ENCODE measurements around the gene BHLHA15.

Gene BHLHA15

DNA sequence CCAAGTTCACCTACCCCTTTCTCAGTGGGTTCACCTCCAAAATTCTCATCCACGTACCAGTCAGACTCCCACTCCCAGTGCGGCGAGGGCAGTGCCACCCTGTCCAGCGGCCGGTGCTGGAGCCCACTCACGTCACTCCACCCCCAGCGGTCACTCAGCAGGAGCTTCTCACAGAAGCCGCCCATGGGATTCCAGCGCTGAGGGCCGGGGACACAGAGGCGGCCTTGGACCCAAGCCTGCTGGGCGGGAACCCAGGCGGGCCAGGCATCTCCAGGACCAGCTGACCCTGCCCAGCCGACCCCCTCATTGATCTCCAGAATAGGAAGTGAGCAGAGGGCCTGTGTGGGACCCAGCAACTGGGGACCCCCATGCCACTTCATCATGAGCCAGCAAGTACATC, 33.6 kb downstream of the BHLHA15 start:
- no peak for DNase-seq (ENCODE audit: low spot score)

DNA sequence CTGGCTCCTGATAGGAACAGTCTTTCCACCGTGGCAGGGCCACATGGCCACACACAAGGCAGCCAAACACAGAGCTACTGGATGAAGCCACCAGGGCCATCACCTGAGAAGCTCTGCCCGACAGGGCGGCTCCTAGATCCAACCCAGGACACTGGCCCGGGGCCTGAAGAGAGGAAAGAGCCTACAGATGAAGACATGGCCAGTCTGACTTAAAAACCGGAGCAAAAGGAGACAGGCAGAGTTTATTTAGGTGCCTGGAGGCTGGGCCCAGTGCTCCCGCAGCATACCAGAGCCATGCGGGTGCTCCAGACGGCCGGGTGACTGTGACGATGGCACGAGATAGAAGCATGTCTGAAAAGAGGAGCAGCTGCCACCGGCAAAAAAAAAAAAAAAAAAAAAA, 36.9 kb downstream of the BHLHA15 start:
- no peak for DNase-seq (ENCODE audit: low spot score)

DNA sequence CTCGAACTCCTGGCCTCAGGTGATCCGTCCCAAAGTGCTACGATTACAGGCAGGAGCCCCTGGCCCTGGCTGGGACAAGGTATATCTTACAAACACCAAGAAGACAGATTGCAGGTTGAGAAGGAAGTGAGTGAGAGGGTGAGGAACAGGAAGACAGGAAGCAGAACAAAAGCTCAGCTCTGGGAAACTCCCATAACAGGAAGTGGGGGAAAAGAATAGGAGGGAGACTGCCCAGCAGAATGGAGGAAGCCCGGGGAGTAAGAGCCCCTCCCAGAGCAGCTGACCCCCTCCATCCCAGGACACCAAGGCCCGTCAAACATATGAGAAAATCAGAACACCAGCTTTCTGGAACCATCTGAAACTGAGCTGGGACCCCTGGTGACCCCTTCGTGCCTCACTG, 37.9 kb downstream of the BHLHA15 start:
- no peak for DNase-seq (ENCODE audit: low spot score)

- no peak for DNase-seq (ENCODE audit: low spot score)
These were observed 39.5 kb downstream of the BHLHA15 start for GRCh38 chr7:98250789-98251188.

DNA sequence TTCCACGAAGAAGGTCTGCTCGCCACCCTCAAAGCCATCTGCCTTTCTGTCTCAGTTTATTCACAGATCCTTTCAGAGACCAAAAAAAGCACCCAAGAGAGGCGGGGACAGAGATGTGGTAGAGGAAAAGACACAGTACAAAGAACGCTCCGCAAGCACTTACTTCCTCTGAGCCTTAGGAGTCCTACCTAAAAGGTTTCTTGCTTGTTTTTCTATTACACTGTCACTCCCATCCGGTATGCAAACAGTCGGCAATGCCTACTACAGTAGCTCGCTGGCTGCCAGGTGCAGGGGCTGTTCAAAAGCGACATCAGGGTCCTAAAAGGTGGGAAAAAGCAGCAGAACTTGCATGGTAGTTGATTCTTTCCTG, 40.0 kb downstream of the BHLHA15 start:
- no peak for DNase-seq (ENCODE audit: low spot score)

DNA sequence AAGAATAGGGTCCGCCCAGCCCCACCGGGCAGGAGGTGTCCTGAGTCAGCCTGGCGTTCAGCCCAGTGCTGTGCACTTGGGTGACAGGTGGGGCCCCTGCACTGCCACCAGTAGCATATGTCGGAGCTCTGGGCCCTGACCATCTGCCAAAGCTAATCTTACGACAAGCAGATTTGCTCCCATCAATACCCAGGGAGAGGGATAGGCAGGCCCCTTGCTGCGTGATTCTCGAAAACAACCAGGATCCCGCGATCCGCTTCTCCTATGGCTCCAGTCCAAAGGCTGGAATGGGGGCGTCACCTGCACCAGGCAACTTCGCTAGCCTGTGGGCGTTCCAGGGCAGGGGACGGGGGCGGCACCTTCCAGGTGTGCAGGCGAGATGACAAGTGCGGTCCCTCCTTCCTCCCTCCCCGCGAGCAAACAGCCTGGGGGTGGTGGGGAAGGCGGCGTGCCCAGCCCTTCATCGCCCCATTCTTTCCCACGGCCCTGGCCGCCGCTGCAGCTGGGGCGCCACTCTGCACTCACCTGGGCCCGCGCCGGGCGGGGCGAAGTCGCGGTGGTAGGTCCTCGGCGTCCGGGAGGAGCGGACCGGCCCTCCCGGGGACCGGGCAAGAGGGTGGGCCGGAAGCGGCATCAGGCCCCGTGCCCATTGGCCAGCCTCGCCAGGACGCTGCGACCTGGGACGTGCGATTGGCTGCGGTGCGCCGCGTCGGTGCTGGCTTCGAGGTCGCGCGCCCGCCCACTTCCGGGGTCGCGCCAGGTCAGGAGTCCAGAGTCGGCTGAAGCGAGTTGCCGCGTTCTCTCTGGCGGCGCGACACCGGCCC, 40.6 kb downstream of the BHLHA15 start, which contains the start of gene TECPR1:
Gene TECPR1 (minus strand): TSS at position 632 of the 824 bp plus-strand sequence. CDS start 6,086 bp downstream, outside the sequence.
- DNase-seq (ENCODE audit: low spot score), result peak; percentile 99

DNA sequence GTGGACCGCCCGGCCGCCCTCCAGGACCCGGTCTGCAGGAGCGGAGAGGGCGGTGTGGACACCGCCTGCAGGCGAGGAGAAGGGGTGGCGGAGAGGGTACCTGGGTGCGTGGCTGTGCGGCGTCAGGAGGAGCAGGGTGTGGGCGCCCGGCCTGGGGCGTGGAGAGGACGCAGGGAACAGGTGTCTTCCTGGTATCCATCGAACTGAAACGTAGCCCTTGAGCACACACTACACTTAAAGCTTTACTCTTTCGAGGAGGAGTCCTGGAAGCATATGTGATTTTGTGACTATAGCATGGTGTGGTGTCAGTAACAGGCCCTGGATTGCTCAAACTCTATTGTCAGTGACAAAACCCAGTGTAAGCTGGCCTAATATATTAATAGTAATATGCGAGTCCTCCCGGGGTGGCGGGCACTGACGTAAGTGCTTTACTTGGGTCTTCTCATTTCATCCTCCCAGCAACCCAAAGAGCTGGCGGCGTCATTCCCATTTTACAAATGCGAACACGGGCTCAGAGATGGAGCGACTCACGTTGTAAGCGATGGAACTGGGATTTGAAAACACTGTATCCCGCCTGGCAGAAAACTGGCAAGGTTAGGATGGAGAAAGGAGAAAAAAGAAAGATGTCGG, 41.3 kb downstream of the BHLHA15 start:
- DNase-seq (ENCODE audit: low spot score), result peak; percentile 52

- DNase-seq (ENCODE audit: low spot score), result no peak
These were observed 43.3 kb downstream of the BHLHA15 start for GRCh38 chr7:98254516-98254915.

DNA sequence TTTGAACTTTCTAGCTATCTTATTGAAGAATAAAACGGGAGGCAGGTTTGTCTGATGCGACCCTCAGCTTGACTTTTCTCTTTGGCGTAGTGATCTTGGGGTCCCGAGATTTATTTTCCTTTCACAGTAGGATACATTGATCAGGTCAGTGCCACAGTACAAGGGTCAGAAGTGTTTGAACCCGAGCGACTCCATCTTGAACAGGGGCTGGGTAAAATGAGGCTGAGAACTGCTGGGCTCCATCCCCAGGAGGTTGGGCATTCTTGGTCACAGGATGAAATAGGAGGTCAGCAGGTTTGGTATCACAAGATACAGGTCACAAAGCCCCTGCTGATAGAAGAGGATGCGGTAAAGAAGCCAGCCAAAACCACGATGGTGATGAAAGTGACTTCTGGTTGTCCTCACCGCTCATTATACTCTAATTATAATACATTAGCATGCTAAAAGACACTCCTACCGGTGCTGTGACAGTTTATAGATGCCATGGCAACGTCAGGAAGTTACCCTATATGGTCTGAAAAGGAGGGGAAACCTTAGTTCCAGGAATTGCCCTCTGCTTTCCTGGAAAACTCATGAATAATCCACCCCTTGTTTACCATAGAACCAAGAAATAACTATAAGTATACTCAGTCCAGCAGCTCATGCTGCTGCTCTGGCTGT, 43.8 kb downstream of the BHLHA15 start:
- no peak for DNase-seq (ENCODE audit: low spot score)

DNA sequence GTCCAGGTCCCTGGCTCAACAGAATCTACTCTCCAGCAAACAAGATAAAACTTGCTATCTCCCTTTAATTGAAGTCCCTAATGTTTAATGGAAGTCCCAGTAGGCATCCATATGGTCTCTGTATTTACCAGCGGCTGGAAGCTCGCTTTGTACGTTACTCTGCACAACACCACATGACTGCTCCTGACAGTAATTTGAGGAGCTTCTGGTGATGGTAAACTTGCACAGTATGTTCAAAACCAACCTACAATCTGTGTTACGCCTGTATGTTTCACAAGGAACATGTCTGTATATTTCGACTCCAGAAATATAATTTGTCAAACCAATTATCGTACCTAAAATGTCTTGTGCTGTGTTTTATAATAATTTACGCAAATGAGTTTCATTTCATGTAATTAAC, 45.2 kb downstream of the BHLHA15 start:
- no peak for DNase-seq (ENCODE audit: low spot score)

DNA sequence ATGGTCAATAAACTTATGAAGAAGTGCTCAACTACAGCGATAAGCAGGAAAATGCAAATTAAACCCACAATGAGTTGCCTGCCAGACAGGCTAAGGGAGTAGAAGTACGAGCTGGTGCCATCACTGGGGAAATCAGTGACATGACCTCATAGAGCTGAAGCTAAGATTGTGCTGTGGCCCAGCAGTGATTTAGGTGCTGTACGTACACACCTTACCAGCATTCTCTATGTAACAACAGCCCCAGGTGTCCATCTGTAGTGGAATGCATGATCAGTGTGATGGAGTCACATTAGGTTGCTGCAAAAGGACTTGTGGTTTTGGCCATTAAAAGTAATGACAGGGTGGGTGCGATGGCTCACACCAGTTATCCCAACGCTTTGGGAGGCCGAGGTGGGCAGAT, 46.5 kb downstream of the BHLHA15 start:
- DNase-seq (ENCODE audit: low spot score), result no peak

Measured in HuH-7.5 (cell line).